Natural killer cell (primary cell): ENCODE results near the gene GPR176. TPM values are rescaled to one million over a fixed set of nuclear protein-coding genes. Genes with fewer than 3 reads are reported as not detected.

Experiments used
- ATAC-seq, 3 donors: fragments of 150-1000 bp in 2 of 3; fragments of 200-7000 bp in 1 of 3; cut with Tn5 transposase; 1 replicate in 1 of 3; 2 replicates in 2 of 3; pipeline ENCODE4 v1.10.0; 2021; ENCODE audit warnings: mild to moderate bottlenecking in 2 of 3, moderate library complexity in 2 of 3
- DNase-seq, 2 donors: peaks; one replicate each; pipeline versions ENCODE4 v3.0.0 to v3.0.0-alpha.2; 2013 to 2021; ENCODE audit warnings: mixed read lengths in 1 of 2
- H3K27ac ChIP-seq: one replicate; pipeline ENCODE4 v1.5.1; 2013; ENCODE audit warnings: mild to moderate bottlenecking, low read length
- H3K27me3 ChIP-seq: one replicate; pipeline ENCODE4 v1.6.1; 2013; ENCODE audit warnings: low read length; ENCODE audit not compliant: control insufficient read depth, insufficient read depth
- H3K36me3 ChIP-seq: one replicate; pipeline ENCODE4 v1.6.1; 2013; ENCODE audit warnings: low read length; ENCODE audit not compliant: control insufficient read depth, insufficient read depth
- H3K4me1 ChIP-seq: one replicate; pipeline ENCODE4 v1.6.1; 2013; ENCODE audit warnings: low read length; ENCODE audit not compliant: control insufficient read depth, insufficient read depth
- H3K4me3 ChIP-seq: one replicate; pipeline ENCODE4 v1.5.1; 2013; ENCODE audit warnings: low read length
- H3K9me3 ChIP-seq: one replicate; pipeline ENCODE4 v1.6.1; 2013; ENCODE audit warnings: low read length; ENCODE audit not compliant: control insufficient read depth, insufficient read depth
- H3K27ac Mint-ChIP-seq, 2 donors: one replicate each; pipeline ENCODE4 v1.8.0; 2022; ENCODE audit warnings: mild to moderate bottlenecking in 2 of 2, mixed read lengths in 2 of 2, moderate library complexity in 1 of 2
- H3K27me3 Mint-ChIP-seq, 2 donors: one replicate each; pipeline ENCODE4 v1.8.0; 2022; ENCODE audit warnings: low read depth in 2 of 2, mixed read lengths in 2 of 2
- H3K36me3 Mint-ChIP-seq: one replicate; pipeline ENCODE4 v1.8.0; 2022; ENCODE audit warnings: mixed read lengths
- H3K4me1 Mint-ChIP-seq, 2 donors: one replicate each; pipeline ENCODE4 v1.8.0; 2022; ENCODE audit warnings: mixed read lengths in 2 of 2
- H3K4me3 Mint-ChIP-seq: one replicate; pipeline ENCODE4 v1.8.0; 2022; ENCODE audit warnings: mild to moderate bottlenecking, moderate library complexity, mixed read lengths
- H3K9me3 Mint-ChIP-seq, 2 donors: one replicate each; pipeline ENCODE4 v1.8.0; 2022; ENCODE audit warnings: mixed read lengths in 2 of 2
- CTCF ChIP-seq: fragments of 200-600 bp; IDR thresholded peaks from one replicate; pipeline ENCODE4 v1.8.0; 2022; ENCODE audit warnings: antibody characterized with exemption
- WGBS: methylation state at CpG from one replicate; pipeline ENCODE4 v1.1.7; 2013; ENCODE audit warnings: missing lambda C conversion rate; ENCODE audit not compliant: insufficient coverage; 5-methylcytosine and 5-hydroxymethylcytosine counted together
- intact Hi-C: fragments of 100-400 bp; cut with micrococcal nuclease; formaldehyde crosslinking; loops from one replicate; pipeline ENCODE4 v1.14.2; 2022
- total RNA-seq, 4 donors: library from RNA; stranded (reverse); fragments of 120-200 nt in 1 of 4; gene quantifications; one replicate each; pipeline versions ENCODE4 v1.2.3 to v1.2.4, GENCODE V29; 2013 to 2022

The GPR176 gene
- total RNA-seq, 3 donors from 2014 or later (not counting 1 experiment from before 2014, with no cell fraction given), result 0.38 TPM; not detected in 2

- Mint-ChIP-seq H3K4me3 (no peak overlapping the region), H3K9me3 (no peaks in the 10 kb centered on the region), H3K27me3 (peaks cover 8 to 17% of the 10 kb centered on the region in 2 donors), H3K36me3 (no peaks in the 10 kb centered on the region), H3K27ac (no peak overlapping the region), H3K4me1 (no peaks in the 10 kb centered on the region)
- peaks cover 3% of the 10 kb centered on the region for H3K27me3 ChIP-seq
- H3K27ac ChIP-seq, result no peak overlapping the region
- 100% methylated on average over 1 of the region's 2 CpGs for WGBS
- ATAC-seq (no peak), DNase-seq (no peak)
- H3K36me3 ChIP-seq, result no peaks in the 10 kb centered on the region
- intact Hi-C loops, result no loop called here
- no peak for TF ChIP-seq CTCF
- no peaks in the 10 kb centered on the region for H3K9me3 ChIP-seq
- no peaks in the 10 kb centered on the region for H3K4me1 ChIP-seq
- no peak overlapping the region for H3K4me3 ChIP-seq
These were observed 96.4 kb downstream of the GPR176 start for GRCh38 chr15:39823634-39824033.

GRCh38 chr15:39820050-39820602 is 99.9 kb downstream of the GPR176 start:
- Histone ChIP-seq H3K4me3 (no peak overlapping the region), H3K4me1 (no peaks in the 10 kb centered on the region), H3K27ac (no peak overlapping the region), H3K27me3 (no peaks in the 10 kb centered on the region), H3K9me3 (no peaks in the 10 kb centered on the region), H3K36me3 (no peaks in the 10 kb centered on the region)
- Mint-ChIP-seq H3K27ac (no peak overlapping the region), H3K9me3 (no peaks in the 10 kb centered on the region), H3K4me3 (no peak overlapping the region), H3K27me3 (peaks cover 0 to 7% of the 10 kb centered on the region in 2 donors), H3K36me3 (no peaks in the 10 kb centered on the region), H3K4me1 (no peaks in the 10 kb centered on the region)
- no peak for TF ChIP-seq CTCF
- ATAC-seq, result no peak
- DNase-seq, result no peak
- intact Hi-C loops, result no loop called here
- 51% methylated on average over 3 of the region's 3 CpGs for WGBS

- Mint-ChIP-seq H3K4me1 (no peaks in the 10 kb centered on the region), H3K27ac (no peak overlapping the region), H3K4me3 (no peak overlapping the region), H3K27me3 (peaks cover 0 to 7% of the 10 kb centered on the region in 2 donors), H3K9me3 (no peaks in the 10 kb centered on the region), H3K36me3 (no peaks in the 10 kb centered on the region)
- Histone ChIP-seq H3K4me3 (no peak overlapping the region), H3K9me3 (no peaks in the 10 kb centered on the region), H3K4me1 (no peaks in the 10 kb centered on the region), H3K27me3 (no peaks in the 10 kb centered on the region), H3K36me3 (no peaks in the 10 kb centered on the region), H3K27ac (no peak overlapping the region)
- TF ChIP-seq CTCF, result no peak
- no peak for DNase-seq
- WGBS, result 88% methylated on average over 2 of the region's 3 CpGs
- ATAC-seq, result no peak
- intact Hi-C loops, result no loop called here
These were observed 100.5 kb downstream of the GPR176 start for GRCh38 chr15:39819533-39819932.

- Mint-ChIP-seq H3K27me3 (peaks cover 0 to 7% of the 10 kb centered on the region in 2 donors), H3K36me3 (no peaks in the 10 kb centered on the region), H3K4me3 (no peak overlapping the region), H3K4me1 (no peaks in the 10 kb centered on the region), H3K9me3 (no peaks in the 10 kb centered on the region), H3K27ac (no peak overlapping the region)
- ATAC-seq (no peak), DNase-seq (no peak)
- H3K27ac ChIP-seq, result no peak overlapping the region
- TF ChIP-seq CTCF, result no peak
- H3K36me3 ChIP-seq, result no peaks in the 10 kb centered on the region
- H3K4me1 ChIP-seq, result no peaks in the 10 kb centered on the region
- no peaks in the 10 kb centered on the region for H3K27me3 ChIP-seq
- H3K9me3 ChIP-seq, result no peaks in the 10 kb centered on the region
- intact Hi-C loops, result no loop called here
- H3K4me3 ChIP-seq, result no peak overlapping the region
These were observed 102.2 kb downstream of the GPR176 start for GRCh38 chr15:39817892-39818291.
